Osteoblast (primary cell): ENCODE results near the gene GRPR. TPM values are rescaled to one million over a fixed set of nuclear protein-coding genes. Genes with fewer than 3 reads are reported as not detected.

Experiments
- DNase-seq: peaks from one replicate; pipeline ENCODE4 v3.0.0; 2011; ENCODE audit warnings: low spot score, mixed read lengths; ENCODE audit not compliant: insufficient read length; ENCODE audit errors: missing footprints
- H2AFZ ChIP-seq: 2 replicates; pipeline ENCODE4 v1.6.0; 2011; ENCODE audit warnings: mild to moderate bottlenecking, low read length
- H3K27ac ChIP-seq: 2 replicates; pipeline ENCODE4 v1.5.1; 2011; ENCODE audit warnings: mild to moderate bottlenecking, low read depth, low read length, moderate library complexity
- H3K27me3 ChIP-seq: 2 replicates; pipeline ENCODE4 v1.6.0; 2012; ENCODE audit warnings: mild to moderate bottlenecking, control low read depth, inconsistent platforms, low read length, moderate library complexity; ENCODE audit not compliant: insufficient read depth
- H3K36me3 ChIP-seq: 2 replicates; pipeline ENCODE4 v1.5.1; 2011; ENCODE audit warnings: mild to moderate bottlenecking, low read length, control low read depth, moderate library complexity; ENCODE audit not compliant: insufficient read depth
- H3K4me1 ChIP-seq: 2 replicates; pipeline ENCODE4 v1.5.1; 2011; ENCODE audit warnings: mild to moderate bottlenecking, low read length, control low read depth, moderate library complexity; ENCODE audit not compliant: insufficient read depth
- H3K4me2 ChIP-seq: 2 replicates; pipeline ENCODE4 v1.6.0; 2011; ENCODE audit warnings: mild to moderate bottlenecking, low read length; ENCODE audit not compliant: insufficient read depth
- H3K4me3 ChIP-seq: fragments of 200-600 bp; sonication (generic); 3 replicates; pipeline ENCODE4 v1.5.1; 2012; ENCODE audit warnings: mild to moderate bottlenecking, low read length, inconsistent platforms; ENCODE audit not compliant: insufficient read depth
- H3K79me2 ChIP-seq: 2 replicates; pipeline ENCODE4 v1.6.0; 2012; ENCODE audit warnings: mild to moderate bottlenecking, low read length, control low read depth, inconsistent platforms; ENCODE audit not compliant: insufficient read depth
- H3K9me3 ChIP-seq: 2 replicates; pipeline ENCODE4 v1.5.1; 2011; ENCODE audit warnings: low read depth, low read length, control low read depth
- H4K20me1 ChIP-seq: 2 replicates; pipeline ENCODE4 v1.6.0; 2012; ENCODE audit warnings: mild to moderate bottlenecking, low read length, control low read depth; ENCODE audit not compliant: insufficient read depth
- total RNA-seq: library from RNA; depleted of rRNA; stranded (reverse); fragments of >200 nt; gene quantifications from 2 replicates; pipeline ENCODE4 v1.2.3, GENCODE V29; 2012
- TF ChIP-seq, protein P1 (sequence below): IDR thresholded peaks from 2 replicates; pipeline ENCODE4 v1.5.1; 2011; ENCODE audit warnings: mild to moderate bottlenecking, low read depth, low read length, moderate library complexity; ENCODE audit errors: extremely low read depth

Gene GRPR
- total RNA-seq, result not detected in 2 replicates

DNA sequence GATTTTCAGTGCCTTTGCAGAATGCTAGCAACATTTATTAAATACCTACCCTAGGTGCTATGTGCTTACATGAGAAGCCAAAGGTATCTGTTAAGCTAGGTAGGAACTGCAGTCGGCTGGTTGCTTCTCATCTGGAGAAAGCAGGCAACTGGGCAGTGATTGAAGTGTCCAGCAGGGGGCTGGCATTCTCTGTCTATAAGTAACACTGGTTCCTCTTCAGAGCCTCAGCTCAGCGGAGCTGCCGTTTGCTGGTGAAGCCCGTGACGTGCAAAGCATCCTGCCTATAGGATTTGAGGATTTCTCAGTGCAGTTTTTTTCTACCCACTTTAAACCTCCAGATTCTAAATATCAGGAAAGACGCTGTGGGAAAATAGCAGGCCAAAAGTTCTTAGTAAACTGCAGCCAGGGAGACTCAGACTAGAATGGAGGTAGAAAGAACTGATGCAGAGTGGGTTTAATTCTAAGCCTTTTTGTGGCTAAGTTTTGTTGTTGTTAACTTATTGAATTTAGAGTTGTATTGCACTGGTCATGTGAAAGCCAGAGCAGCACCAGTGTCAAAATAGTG lies at the start of gene GRPR:
Gene GRPR (plus strand): TSS at position 344 of the 565 bp plus-strand sequence. CDS start 389 bp downstream, outside the sequence.
- peak; percentile 85 for DNase-seq
- no peaks in the 10 kb centered on the region for H3K79me2 ChIP-seq
- H3K4me2 ChIP-seq, result no peak within 1 kb of the TSS
- H2AFZ ChIP-seq, result no peak within 1 kb of the TSS
- no peak within 1 kb of the TSS for H3K27ac ChIP-seq
- H3K9me3 ChIP-seq, result peaks cover 4% of the 10 kb centered on the region
- no peak within 1 kb of the TSS for H3K4me3 ChIP-seq
- peaks cover 59% of the 10 kb centered on the region for H3K27me3 ChIP-seq
- H3K36me3 ChIP-seq, result no peaks in the 10 kb centered on the region
- no peaks in the 10 kb centered on the region for H3K4me1 ChIP-seq
- H4K20me1 ChIP-seq, result no peaks in the 10 kb centered on the region
- TF ChIP-seq, protein P1, sequence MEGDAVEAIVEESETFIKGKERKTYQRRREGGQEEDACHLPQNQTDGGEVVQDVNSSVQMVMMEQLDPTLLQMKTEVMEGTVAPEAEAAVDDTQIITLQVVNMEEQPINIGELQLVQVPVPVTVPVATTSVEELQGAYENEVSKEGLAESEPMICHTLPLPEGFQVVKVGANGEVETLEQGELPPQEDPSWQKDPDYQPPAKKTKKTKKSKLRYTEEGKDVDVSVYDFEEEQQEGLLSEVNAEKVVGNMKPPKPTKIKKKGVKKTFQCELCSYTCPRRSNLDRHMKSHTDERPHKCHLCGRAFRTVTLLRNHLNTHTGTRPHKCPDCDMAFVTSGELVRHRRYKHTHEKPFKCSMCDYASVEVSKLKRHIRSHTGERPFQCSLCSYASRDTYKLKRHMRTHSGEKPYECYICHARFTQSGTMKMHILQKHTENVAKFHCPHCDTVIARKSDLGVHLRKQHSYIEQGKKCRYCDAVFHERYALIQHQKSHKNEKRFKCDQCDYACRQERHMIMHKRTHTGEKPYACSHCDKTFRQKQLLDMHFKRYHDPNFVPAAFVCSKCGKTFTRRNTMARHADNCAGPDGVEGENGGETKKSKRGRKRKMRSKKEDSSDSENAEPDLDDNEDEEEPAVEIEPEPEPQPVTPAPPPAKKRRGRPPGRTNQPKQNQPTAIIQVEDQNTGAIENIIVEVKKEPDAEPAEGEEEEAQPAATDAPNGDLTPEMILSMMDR, result peak; percentile 95

DNA sequence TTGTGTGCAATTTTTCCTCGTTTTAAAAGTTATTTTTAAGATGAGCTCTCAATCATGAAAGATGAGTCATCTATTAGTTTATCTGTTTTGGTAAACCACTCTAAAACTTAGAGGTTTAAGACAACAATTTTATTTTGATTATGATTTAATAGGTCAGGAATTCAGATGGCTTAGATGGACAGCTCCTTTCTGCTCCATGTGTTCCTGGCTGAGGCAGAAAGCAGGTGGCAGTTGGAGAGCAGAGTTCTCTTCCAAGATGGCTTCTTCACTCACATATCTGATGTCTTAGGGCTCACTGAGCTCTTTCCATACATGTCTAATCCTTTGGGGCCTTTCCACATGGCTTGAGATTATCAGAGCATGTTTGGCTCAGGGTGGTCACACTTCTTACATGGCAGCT lies 48.3 kb upstream of the GRPR start:
- TF ChIP-seq, protein P1, result no peak
- no peak for DNase-seq

DNA sequence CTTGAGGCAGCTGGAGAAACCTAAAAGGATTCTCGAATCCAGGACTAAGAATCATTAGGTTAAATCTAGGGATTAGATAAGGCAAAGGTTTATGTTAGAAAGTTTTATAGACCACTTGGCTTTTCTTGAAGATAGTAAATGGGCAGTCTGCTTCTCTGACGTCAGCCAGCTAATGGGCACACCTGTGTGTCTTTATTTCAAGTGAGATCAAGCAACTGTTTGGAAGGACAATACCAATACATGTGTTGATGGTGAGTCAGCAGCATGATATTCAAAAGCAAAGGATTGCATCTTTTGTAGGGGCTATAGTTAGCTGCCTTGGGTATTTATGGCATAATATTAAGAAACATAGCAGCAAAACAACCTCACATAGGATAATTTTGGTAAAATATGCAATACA lies 46.5 kb upstream of the GRPR start:
- Histone ChIP-seq H3K36me3 (no peaks in the 10 kb centered on the region), H3K4me3 (no peak overlapping the region), H3K27me3 (peaks cover 3% of the 10 kb centered on the region), H2AFZ (no peak overlapping the region), H3K4me1 (no peaks in the 10 kb centered on the region), H3K27ac (no peak overlapping the region), H3K9me3 (no peaks in the 10 kb centered on the region), H4K20me1 (no peaks in the 10 kb centered on the region), H3K79me2 (no peaks in the 10 kb centered on the region), H3K4me2 (no peak overlapping the region)
- DNase-seq, result no peak
- TF ChIP-seq, protein P1, result no peak

More for the DNA sequence above, 48.3 kb upstream of the GRPR start:
- no peak overlapping the region for H3K4me2 ChIP-seq
- no peaks in the 10 kb centered on the region for H3K4me1 ChIP-seq
- no peak overlapping the region for H3K27ac ChIP-seq
- H3K27me3 ChIP-seq, result peaks cover 3% of the 10 kb centered on the region
- H3K4me3 ChIP-seq, result no peak overlapping the region
- H3K79me2 ChIP-seq, result no peaks in the 10 kb centered on the region
- H4K20me1 ChIP-seq, result no peaks in the 10 kb centered on the region
- H2AFZ ChIP-seq, result no peak overlapping the region
- H3K36me3 ChIP-seq, result no peaks in the 10 kb centered on the region
- no peaks in the 10 kb centered on the region for H3K9me3 ChIP-seq

DNA sequence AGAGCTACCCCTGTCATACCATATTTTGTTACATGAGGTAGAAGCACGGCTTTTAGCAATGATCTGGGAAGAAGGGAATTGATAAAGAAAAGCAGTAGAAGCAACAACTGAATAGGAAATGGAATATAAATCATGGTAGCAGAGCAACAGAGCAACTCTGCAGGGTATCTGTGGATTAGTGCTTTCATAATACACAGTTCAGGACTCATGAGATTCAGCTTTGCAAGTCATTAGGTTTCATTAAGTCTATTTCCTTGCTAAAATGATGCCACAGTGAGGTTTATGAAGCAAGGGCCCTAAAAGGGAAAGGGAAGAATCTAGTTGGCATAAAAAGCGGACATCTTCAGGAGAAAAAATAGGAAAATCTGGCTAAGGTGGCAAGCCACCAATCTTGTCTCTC lies 45.6 kb upstream of the GRPR start:
- no peak for DNase-seq
- H4K20me1 ChIP-seq, result no peaks in the 10 kb centered on the region
- H3K27ac ChIP-seq, result no peak overlapping the region
- H2AFZ ChIP-seq, result no peak overlapping the region
- H3K36me3 ChIP-seq, result no peaks in the 10 kb centered on the region
- no peaks in the 10 kb centered on the region for H3K79me2 ChIP-seq
- peaks cover 3% of the 10 kb centered on the region for H3K27me3 ChIP-seq
- no peak overlapping the region for H3K4me3 ChIP-seq
- TF ChIP-seq, protein P1, result no peak
- no peak overlapping the region for H3K4me2 ChIP-seq
- no peaks in the 10 kb centered on the region for H3K4me1 ChIP-seq
- H3K9me3 ChIP-seq, result no peaks in the 10 kb centered on the region
